Common myeloid progenitor, CD34-positive (primary cell): ENCODE measurements around the gene CDC42BPB.

Source experiments
- CTCF ChIA-PET: fragments of 350-600 bp; sonication (Branson Sonifier 250); formaldehyde crosslinking; loops from one replicate; lab custom pipeline; 2021; ENCODE audit warnings: antibody characterized with exemption; lab: Charles Lee
- POLR2A ChIA-PET: fragments of 350-600 bp; sonication (Branson Sonifier 250); formaldehyde crosslinking; loops from one replicate; lab custom pipeline; 2021; ENCODE audit warnings: antibody characterized with exemption; lab: Charles Lee
- DNase-seq, 3 donors: peaks; one replicate each; pipeline versions ENCODE4 v3.0.0 to v3.0.0-alpha.2; 2013
- H3K27ac ChIP-seq, 2 experiments: 1 replicate in 1 of 2; 2 replicates in 1 of 2; pipeline ENCODE4 v1.7.0; 2013; ENCODE audit warnings: inconsistent platforms in 2 of 2, low read length in 2 of 2, mild to moderate bottlenecking in 2 of 2, low read depth in 1 of 2, moderate library complexity in 1 of 2; ENCODE audit not compliant: severe bottlenecking in 2 of 2, insufficient read depth in 1 of 2, poor library complexity in 1 of 2
- H3K27me3 ChIP-seq, 5 experiments: replicated peaks in 2 of 5; 1 replicate in 3 of 5; 2 replicates in 2 of 5; pipeline versions ENCODE4 v1.6.1 to v1.7.0; 2013; ENCODE audit warnings: low read length in 4 of 5, mild to moderate bottlenecking in 2 of 5, moderate library complexity in 2 of 5, inconsistent platforms in 1 of 5; ENCODE audit not compliant: insufficient read depth in 5 of 5, control insufficient read depth in 4 of 5
- H3K36me3 ChIP-seq, 4 experiments: 1 replicate in 2 of 4; 2 replicates in 2 of 4; pipeline versions ENCODE4 v1.6.1 to v1.7.0; 2013; ENCODE audit warnings: low read length in 3 of 4, control low read depth in 1 of 4, mild to moderate bottlenecking in 1 of 4; ENCODE audit not compliant: control insufficient read depth in 4 of 4, insufficient read depth in 4 of 4
- H3K4me1 ChIP-seq, 4 experiments: 1 replicate in 3 of 4; 2 replicates in 1 of 4; pipeline versions ENCODE4 v1.6.1 to v1.7.1; 2013; ENCODE audit warnings: low read length in 3 of 4, mild to moderate bottlenecking in 3 of 4, control low read depth in 1 of 4, inconsistent platforms in 1 of 4, moderate library complexity in 1 of 4; ENCODE audit not compliant: control insufficient read depth in 4 of 4, insufficient read depth in 4 of 4; ENCODE audit errors: control extremely low read depth in 1 of 4
- H3K4me3 ChIP-seq, 7 experiments: 1 replicate in 4 of 7; 2 replicates in 3 of 7; pipeline versions ENCODE4 v1.5.1 to v1.7.0; 2013; ENCODE audit warnings: mild to moderate bottlenecking in 7 of 7, low read length in 6 of 7, moderate library complexity in 6 of 7, inconsistent platforms in 2 of 7, low read depth in 2 of 7, control low read depth in 1 of 7; ENCODE audit not compliant: insufficient read depth in 4 of 7, control insufficient read depth in 1 of 7; ENCODE audit errors: extremely low read depth in 1 of 7
- H3K9me3 ChIP-seq, 5 experiments: 1 replicate in 4 of 5; 2 replicates in 1 of 5; pipeline versions ENCODE4 v1.6.1 to v1.7.1; 2013; ENCODE audit warnings: low read length in 4 of 5, mild to moderate bottlenecking in 2 of 5, inconsistent platforms in 1 of 5, low read depth in 1 of 5, moderate library complexity in 1 of 5; ENCODE audit not compliant: control insufficient read depth in 4 of 5, insufficient read depth in 2 of 5; ENCODE audit errors: control extremely low read depth in 1 of 5
- WGBS: methylation state at CpG from one replicate; pipeline ENCODE4 v1.1.5; 2013; ENCODE audit not compliant: insufficient coverage; 5-methylcytosine and 5-hydroxymethylcytosine counted together

CDC42BPB gene

GRCh38 chr14:102991376-102991775, 66.0 kb downstream of the CDC42BPB start:
- CTCF ChIA-PET = no interaction called here
- no peak for DNase-seq
- H3K27ac ChIP-seq = no peak overlapping the region
- H3K27me3 ChIP-seq = no peaks in the 10 kb centered on the region
- peaks cover 0 to 22% (median 0%) of the 10 kb centered on the region in 4 experiments for H3K36me3 ChIP-seq
- POLR2A ChIA-PET = no interaction called here
- WGBS = 100% methylated on average over 1 of the region's 3 CpGs
- no peaks in the 10 kb centered on the region for H3K4me1 ChIP-seq
- H3K4me3 ChIP-seq = no peak overlapping the region
- H3K9me3 ChIP-seq = peaks cover 3 to 28% (median 18%) of the 10 kb centered on the region in 5 experiments

- H3K36me3 ChIP-seq = peaks cover 0 to 22% (median 0%) of the 10 kb centered on the region in 4 experiments
- WGBS = 100% methylated on average over 1 of the region's 1 CpG
- H3K27me3 ChIP-seq = peaks cover 0 to 2% (median 0%) of the 10 kb centered on the region in 5 experiments
- peak in 2 of 3 donors; percentile 21 to 29 for DNase-seq
- H3K4me1 ChIP-seq = no peaks in the 10 kb centered on the region
- H3K9me3 ChIP-seq = peaks cover 3 to 28% (median 18%) of the 10 kb centered on the region in 5 experiments
- CTCF ChIA-PET = no interaction called here
- H3K27ac ChIP-seq = no peak overlapping the region
- POLR2A ChIA-PET = interaction anchor here (0.6 kb wide), 1 partner anchor 72 kb away, joined by 3 read pairs; no protein-coding TSS in a partner anchor
- H3K4me3 ChIP-seq = no peak overlapping the region
Measured at GRCh38 chr14:102988054-102988453, 69.3 kb downstream of the CDC42BPB start.

GRCh38 chr14:102986810-102987579, 70.4 kb downstream of the CDC42BPB start:
- Histone ChIP-seq H3K36me3 (peaks cover 0 to 22% (median 0%) of the 10 kb centered on the region in 4 experiments), H3K27me3 (peaks cover 0 to 2% (median 0%) of the 10 kb centered on the region in 5 experiments), H3K4me3 (no peak overlapping the region), H3K4me1 (no peaks in the 10 kb centered on the region), H3K27ac (no peak overlapping the region), H3K9me3 (peaks cover 3 to 28% (median 18%) of the 10 kb centered on the region in 5 experiments)
- WGBS = over 99% methylated on average over 18 of the region's 19 CpGs
- DNase-seq = no peak
- ChIA-PET CTCF (no interaction called here), POLR2A (interaction anchor here (0.6 kb wide), 2 partner anchors 71 to 75 kb away, joined by 3 read pairs; no protein-coding TSS in a partner anchor)

GRCh38 chr14:102985665-102986064, 71.7 kb downstream of the CDC42BPB start:
- WGBS = 88% methylated on average over 9 of the region's 10 CpGs
- no peak for DNase-seq
- Histone ChIP-seq H3K36me3 (peaks cover 0 to 20% (median 2%) of the 10 kb centered on the region in 4 experiments), H3K27me3 (peaks cover 0 to 2% (median 0%) of the 10 kb centered on the region in 5 experiments), H3K4me3 (no peak overlapping the region), H3K27ac (no peak overlapping the region), H3K4me1 (no peaks in the 10 kb centered on the region), H3K9me3 (peaks cover 3 to 28% (median 18%) of the 10 kb centered on the region in 5 experiments)
- ChIA-PET POLR2A (no interaction called here), CTCF (no interaction called here)

GRCh38 chr14:102984336-102985102, 72.8 kb downstream of the CDC42BPB start:
- Histone ChIP-seq H3K27ac (no peak overlapping the region), H3K4me3 (no peak overlapping the region), H3K9me3 (peaks cover 3 to 21% (median 14%) of the 10 kb centered on the region in 5 experiments), H3K36me3 (peaks cover 0 to 12% (median 5%) of the 10 kb centered on the region in 4 experiments), H3K27me3 (peaks cover 0 to 2% (median 0%) of the 10 kb centered on the region in 5 experiments), H3K4me1 (no peaks in the 10 kb centered on the region)
- DNase-seq = no peak
- 96% methylated on average over 17 of the region's 19 CpGs for WGBS
- ChIA-PET CTCF (no interaction called here), POLR2A (no interaction called here)

DNA sequence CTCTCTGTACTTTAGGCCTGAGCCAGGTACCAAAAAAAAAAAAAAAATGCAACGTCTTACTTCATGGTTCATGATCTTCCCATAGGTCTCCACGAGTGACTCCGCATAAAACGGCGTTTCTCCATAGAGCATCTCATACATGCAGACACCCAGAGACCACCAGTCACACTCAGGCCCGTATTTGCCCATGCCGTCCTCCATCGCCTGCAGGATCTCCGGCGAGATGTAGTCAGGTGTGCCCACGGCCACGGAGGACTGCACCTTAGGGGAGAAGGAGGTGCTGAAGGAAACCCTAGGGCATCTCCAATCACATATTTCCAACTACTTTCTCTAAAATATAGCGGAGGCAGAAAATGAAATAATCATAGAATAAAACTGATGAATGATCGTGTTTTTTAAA, 73.9 kb downstream of the CDC42BPB start:
- Histone ChIP-seq H3K9me3 (peaks cover 0 to 15% (median 14%) of the 10 kb centered on the region in 5 experiments), H3K27ac (no peak overlapping the region), H3K36me3 (peaks cover 0 to 12% (median 2%) of the 10 kb centered on the region in 4 experiments), H3K4me3 (no peak overlapping the region), H3K27me3 (peaks cover 0 to 2% (median 0%) of the 10 kb centered on the region in 5 experiments), H3K4me1 (no peaks in the 10 kb centered on the region)
- 100% methylated on average over 5 of the region's 14 CpGs for WGBS
- POLR2A ChIA-PET = no interaction called here
- CTCF ChIA-PET = no interaction called here
- DNase-seq = no peak
